Immature natural killer cell (primary cell): ENCODE results near the gene AADACL4. TPM values are rescaled to one million over a fixed set of nuclear protein-coding genes. Genes with fewer than 3 reads are reported as not detected.

Source experiments
- DNase-seq, 3 donors: peaks; one replicate each; pipeline ENCODE4 v3.0.0; 2022; ENCODE audit warnings: mixed read lengths in 1 of 3
- H3K27ac Mint-ChIP-seq, 6 donors: one replicate each; pipeline ENCODE4 v1.8.0; 2020; ENCODE audit warnings: mixed read lengths in 6 of 6, mild to moderate bottlenecking in 5 of 6, inconsistent platforms in 4 of 6, moderate library complexity in 3 of 6
- H3K27me3 Mint-ChIP-seq, 3 donors: one replicate each; pipeline ENCODE4 v1.8.0; 2020 to 2021; ENCODE audit warnings: low read depth in 3 of 3, mild to moderate bottlenecking in 3 of 3, mixed read lengths in 3 of 3, moderate library complexity in 3 of 3, inconsistent platforms in 1 of 3
- H3K36me3 Mint-ChIP-seq, 3 donors: one replicate each; pipeline ENCODE4 v1.8.0; 2020; ENCODE audit warnings: mixed read lengths in 3 of 3, inconsistent platforms in 2 of 3, mild to moderate bottlenecking in 2 of 3
- H3K4me1 Mint-ChIP-seq, 2 donors: one replicate each; pipeline ENCODE4 v1.8.0; 2020; ENCODE audit warnings: inconsistent platforms in 2 of 2, mild to moderate bottlenecking in 2 of 2, mixed read lengths in 2 of 2, moderate library complexity in 1 of 2
- H3K4me3 Mint-ChIP-seq, 5 donors: one replicate each; pipeline ENCODE4 v1.8.0; 2020; ENCODE audit warnings: mild to moderate bottlenecking in 5 of 5, mixed read lengths in 5 of 5, inconsistent platforms in 3 of 5, moderate library complexity in 3 of 5
- H3K9me3 Mint-ChIP-seq, 6 donors: one replicate each; pipeline ENCODE4 v1.8.0; 2020; ENCODE audit warnings: mild to moderate bottlenecking in 6 of 6, mixed read lengths in 6 of 6, inconsistent platforms in 4 of 6, moderate library complexity in 3 of 6
- polyA plus RNA-seq, 3 donors: library from polyadenylated mRNA; unstranded; fragments of 300-500 nt; fragmentation: Illumina TruSeq; gene quantifications; one replicate each; pipeline ENCODE4 v1.2.3, GENCODE V29; 2021

AADACL4 gene
- polyA plus RNA-seq, 3 donors from 2014 or later = not detected

DNA sequence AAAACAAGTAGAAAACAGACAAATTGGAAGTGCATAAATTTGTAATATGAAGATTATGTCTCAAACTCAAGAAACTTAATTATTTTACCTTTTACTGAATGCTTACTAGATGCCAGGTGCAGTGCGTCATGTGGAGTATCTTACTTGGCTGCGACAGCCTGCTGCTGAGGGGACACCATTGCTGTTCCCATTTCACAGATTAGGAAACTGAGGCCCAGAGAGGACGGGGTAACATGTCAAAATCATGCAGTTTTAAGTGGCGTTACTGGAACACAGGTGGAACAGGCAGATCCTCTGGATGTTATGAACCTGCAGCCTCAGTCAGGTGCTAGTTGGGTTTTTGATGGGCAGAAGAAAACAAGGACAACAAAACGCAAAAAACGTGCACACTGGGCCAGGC is 18.6 kb upstream of the AADACL4 start:
- Mint-ChIP-seq H3K4me3 (no peak overlapping the region), H3K4me1 (peaks cover 15 to 19% of the 10 kb centered on the region in 2 donors), H3K27ac (no peak overlapping the region), H3K27me3 (peaks cover 5 to 10% (median 8%) of the 10 kb centered on the region in 3 donors), H3K9me3 (no peaks in the 10 kb centered on the region), H3K36me3 (no peaks in the 10 kb centered on the region)
- no peak for DNase-seq

GRCh38 chr1:12626888-12627287 is 17.0 kb upstream of the AADACL4 start:
- Mint-ChIP-seq H3K27me3 (peaks cover 0 to 8% (median 5%) of the 10 kb centered on the region in 3 donors), H3K4me3 (no peak overlapping the region), H3K9me3 (no peaks in the 10 kb centered on the region), H3K4me1 (peaks cover 6% of the 10 kb centered on the region in 2 donors), H3K36me3 (no peaks in the 10 kb centered on the region), H3K27ac (no peak overlapping the region)
- DNase-seq = no peak

GRCh38 chr1:12627296-12627695 is 16.6 kb upstream of the AADACL4 start:
- no peaks in the 10 kb centered on the region for H3K36me3 Mint-ChIP-seq
- H3K4me3 Mint-ChIP-seq = no peak overlapping the region

GRCh38 chr1:12629511-12629956 is 14.4 kb upstream of the AADACL4 start:
- Mint-ChIP-seq H3K27me3 (peaks cover 1 to 8% (median 2%) of the 10 kb centered on the region in 3 donors), H3K27ac (no peak overlapping the region), H3K36me3 (no peaks in the 10 kb centered on the region), H3K9me3 (no peaks in the 10 kb centered on the region), H3K4me1 (peaks cover 19 to 22% of the 10 kb centered on the region in 2 donors), H3K4me3 (no peak overlapping the region)
- no peak for DNase-seq

More at GRCh38 chr1:12627296-12627695, 16.6 kb upstream of the AADACL4 start:
- peaks cover 0 to 8% (median 5%) of the 10 kb centered on the region in 3 donors for H3K27me3 Mint-ChIP-seq
- peaks cover 6 to 7% of the 10 kb centered on the region in 2 donors for H3K4me1 Mint-ChIP-seq
- DNase-seq = no peak
- H3K9me3 Mint-ChIP-seq = no peaks in the 10 kb centered on the region
- H3K27ac Mint-ChIP-seq = no peak overlapping the region

GRCh38 chr1:12629985-12630760 is 13.7 kb upstream of the AADACL4 start:
- Mint-ChIP-seq H3K36me3 (no peaks in the 10 kb centered on the region), H3K27ac (no peak overlapping the region), H3K27me3 (peaks cover 1 to 8% (median 2%) of the 10 kb centered on the region in 3 donors), H3K4me1 (peaks cover 19 to 22% of the 10 kb centered on the region in 2 donors), H3K4me3 (no peak overlapping the region), H3K9me3 (no peaks in the 10 kb centered on the region)
- DNase-seq = no peak

- Mint-ChIP-seq H3K9me3 (no peaks in the 10 kb centered on the region), H3K4me3 (no peak overlapping the region), H3K27me3 (peaks cover 1 to 7% (median 2%) of the 10 kb centered on the region in 3 donors), H3K36me3 (no peaks in the 10 kb centered on the region), H3K27ac (no peak overlapping the region), H3K4me1 (peaks cover 19 to 22% of the 10 kb centered on the region in 2 donors)
- DNase-seq = no peak
Measured at GRCh38 chr1:12630946-12631530, 12.8 kb upstream of the AADACL4 start.

- no peak for DNase-seq
- H3K36me3 Mint-ChIP-seq = no peaks in the 10 kb centered on the region
- H3K9me3 Mint-ChIP-seq = no peaks in the 10 kb centered on the region
- no peak overlapping the region for H3K27ac Mint-ChIP-seq
- peaks cover 19 to 22% of the 10 kb centered on the region in 2 donors for H3K4me1 Mint-ChIP-seq
- no peak overlapping the region for H3K4me3 Mint-ChIP-seq
- peaks cover 1 to 6% (median 2%) of the 10 kb centered on the region in 3 donors for H3K27me3 Mint-ChIP-seq
Measured at GRCh38 chr1:12631571-12631970, 12.3 kb upstream of the AADACL4 start.

DNA sequence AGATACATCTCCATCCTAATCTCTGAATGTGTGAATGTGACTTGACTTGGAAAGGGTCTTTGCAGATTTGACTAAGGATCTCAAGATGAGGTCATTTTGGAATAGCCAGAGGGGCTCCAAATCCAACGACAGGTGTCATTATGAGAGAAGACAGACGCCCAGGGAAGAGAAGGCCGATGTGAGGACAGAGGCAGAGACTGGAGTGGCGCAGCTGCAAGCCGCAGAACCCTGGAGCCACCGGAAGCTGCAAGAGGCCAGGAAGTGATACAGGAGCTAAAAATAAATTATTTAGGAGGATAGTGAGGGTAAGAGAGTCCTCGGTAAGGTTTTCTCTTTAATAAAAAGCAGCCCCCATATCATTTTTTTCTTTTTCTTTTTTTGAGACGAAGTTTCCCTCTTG is 9.7 kb upstream of the AADACL4 start:
- Mint-ChIP-seq H3K27ac (no peak overlapping the region), H3K4me3 (peak overlapping the region in 1 of 5 donors; percentile 20), H3K4me1 (peaks cover 19 to 22% of the 10 kb centered on the region in 2 donors)

GRCh38 chr1:12634696-12635202 is 9.1 kb upstream of the AADACL4 start:
- Mint-ChIP-seq H3K27me3 (peaks cover 1 to 8% (median 2%) of the 10 kb centered on the region in 3 donors), H3K4me1 (peaks cover 19 to 22% of the 10 kb centered on the region in 2 donors), H3K4me3 (peak overlapping the region in 1 of 5 donors; percentile 50), H3K27ac (peak overlapping the region in 1 of 6 donors; percentile 68), H3K36me3 (no peaks in the 10 kb centered on the region), H3K9me3 (peaks cover 0 to 9% (median 4%) of the 10 kb centered on the region in 6 donors)
- no peak for DNase-seq

More for the DNA sequence above, 9.7 kb upstream of the AADACL4 start:
- H3K27me3 Mint-ChIP-seq = peaks cover 1 to 9% (median 2%) of the 10 kb centered on the region in 3 donors
- DNase-seq = no peak
- no peaks in the 10 kb centered on the region for H3K36me3 Mint-ChIP-seq
- peaks cover 0 to 3% (median under 1%) of the 10 kb centered on the region in 6 donors for H3K9me3 Mint-ChIP-seq

DNA sequence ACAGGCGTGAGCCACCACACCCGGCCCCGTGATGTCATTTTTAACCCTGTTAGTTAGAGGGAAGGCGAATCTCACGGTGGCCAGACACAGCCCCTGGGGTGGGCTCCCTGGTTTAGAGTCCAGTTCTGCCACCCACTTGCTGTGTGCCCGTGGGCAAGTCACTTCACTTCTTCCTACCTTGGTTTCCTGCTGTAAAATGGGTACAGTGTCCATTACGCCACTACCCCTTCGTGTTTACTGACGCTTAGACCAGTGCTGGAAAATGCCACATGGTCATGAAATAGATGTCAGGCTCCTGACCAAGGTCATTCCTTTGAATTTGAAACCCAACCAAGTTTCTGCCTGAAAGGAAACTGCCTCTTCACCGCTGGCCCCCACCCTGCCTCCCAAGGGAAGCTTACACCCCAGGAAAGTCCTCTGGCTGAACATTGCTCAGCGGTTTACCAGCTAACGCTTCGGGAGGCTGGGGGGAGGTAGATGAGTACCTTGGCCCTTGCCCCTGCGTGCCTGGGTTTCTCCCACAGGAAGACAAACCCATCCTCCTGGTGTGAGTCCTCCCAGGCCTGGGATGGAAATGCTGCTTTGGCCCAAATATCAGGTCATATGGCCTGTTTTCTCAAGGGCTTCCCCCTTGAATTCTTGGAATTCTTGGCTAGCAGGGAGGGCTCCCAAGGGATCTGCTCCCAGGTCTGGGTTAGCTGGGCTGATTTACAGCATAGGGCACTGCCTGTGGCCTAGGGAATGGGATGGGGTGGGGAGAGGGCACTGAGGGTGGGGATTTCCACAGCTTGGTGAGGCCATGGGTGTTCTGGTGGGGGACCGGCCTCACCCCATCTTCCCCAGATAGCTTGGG is 7.6 kb upstream of the AADACL4 start:
- H3K36me3 Mint-ChIP-seq = peaks cover 0 to 5% (median 4%) of the 10 kb centered on the region in 3 donors
- no peak for DNase-seq
- H3K9me3 Mint-ChIP-seq = peaks cover 4 to 25% (median 20%) of the 10 kb centered on the region in 6 donors
- H3K4me3 Mint-ChIP-seq = no peak overlapping the region
- peaks cover 19 to 22% of the 10 kb centered on the region in 2 donors for H3K4me1 Mint-ChIP-seq
- no peak overlapping the region for H3K27ac Mint-ChIP-seq
- peaks cover 1 to 8% (median 2%) of the 10 kb centered on the region in 3 donors for H3K27me3 Mint-ChIP-seq

DNA sequence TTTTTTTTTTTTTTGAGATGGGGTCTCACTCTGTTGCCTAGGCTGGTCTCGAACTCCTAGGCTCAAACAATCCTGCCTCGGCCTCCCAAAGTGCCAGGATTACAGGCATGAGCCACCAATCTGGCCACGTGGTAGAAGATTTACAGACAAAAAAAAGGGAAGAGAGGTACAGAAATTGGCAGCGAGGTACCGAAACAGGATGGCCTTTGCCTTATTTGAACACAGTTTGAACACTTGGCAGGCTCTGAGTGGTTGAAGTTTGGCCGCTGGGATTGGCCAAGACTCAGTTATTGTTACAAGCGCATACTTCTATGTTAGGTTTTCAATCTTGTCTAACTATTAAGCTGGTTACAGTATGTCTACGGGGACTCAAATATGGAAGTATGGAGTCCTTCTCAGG is 6.2 kb upstream of the AADACL4 start:
- DNase-seq = no peak
- no peak overlapping the region for H3K4me3 Mint-ChIP-seq
- H3K27me3 Mint-ChIP-seq = peaks cover 1 to 8% (median 2%) of the 10 kb centered on the region in 3 donors
- no peak overlapping the region for H3K27ac Mint-ChIP-seq
- peaks cover 0 to 10% (median 8%) of the 10 kb centered on the region in 3 donors for H3K36me3 Mint-ChIP-seq
- peaks cover 10 to 11% of the 10 kb centered on the region in 2 donors for H3K4me1 Mint-ChIP-seq
- H3K9me3 Mint-ChIP-seq = peaks cover 4 to 28% (median 25%) of the 10 kb centered on the region in 6 donors

DNA sequence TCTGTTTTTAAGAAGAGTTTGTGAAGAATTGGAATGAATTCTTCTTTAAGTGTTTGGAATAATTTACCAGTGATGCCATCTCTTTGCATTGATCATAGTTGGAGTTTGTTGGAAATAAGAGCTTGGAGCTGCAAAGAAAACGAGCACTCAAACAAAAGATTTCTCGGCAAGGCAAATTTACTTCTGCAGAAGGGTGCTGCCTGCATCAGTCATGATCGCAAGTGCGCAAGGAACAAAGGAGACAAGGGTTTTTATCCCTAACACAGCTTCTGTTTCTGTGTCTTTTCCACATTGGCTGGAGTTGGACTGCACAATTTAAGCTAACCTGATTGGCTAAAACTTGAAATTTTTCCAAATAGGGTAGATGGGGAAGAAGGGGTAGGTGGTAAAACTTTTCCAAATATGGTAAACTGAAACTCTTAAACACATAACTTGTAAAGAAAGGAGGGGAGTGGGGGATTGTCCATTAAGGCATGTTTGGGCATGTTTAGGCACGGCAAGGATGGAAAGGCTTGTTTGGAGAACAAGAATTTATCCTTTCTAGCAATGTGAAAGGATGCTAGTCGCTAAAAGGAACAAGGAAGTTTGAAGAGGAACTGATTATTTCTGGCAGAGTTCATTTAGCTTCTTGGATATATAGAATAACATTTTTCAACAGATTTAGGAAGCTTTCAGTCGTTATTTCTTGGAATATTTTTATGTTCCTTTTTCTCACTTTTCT is 3.5 kb upstream of the AADACL4 start:
- peaks cover 2 to 5% (median 5%) of the 10 kb centered on the region in 3 donors for H3K27me3 Mint-ChIP-seq
- H3K36me3 Mint-ChIP-seq = peaks cover 0 to 10% (median 8%) of the 10 kb centered on the region in 3 donors
- peaks cover 4 to 28% (median 26%) of the 10 kb centered on the region in 6 donors for H3K9me3 Mint-ChIP-seq
- no peak overlapping the region for H3K27ac Mint-ChIP-seq
- no peak for DNase-seq
- no peaks in the 10 kb centered on the region for H3K4me1 Mint-ChIP-seq
- no peak overlapping the region for H3K4me3 Mint-ChIP-seq

DNA sequence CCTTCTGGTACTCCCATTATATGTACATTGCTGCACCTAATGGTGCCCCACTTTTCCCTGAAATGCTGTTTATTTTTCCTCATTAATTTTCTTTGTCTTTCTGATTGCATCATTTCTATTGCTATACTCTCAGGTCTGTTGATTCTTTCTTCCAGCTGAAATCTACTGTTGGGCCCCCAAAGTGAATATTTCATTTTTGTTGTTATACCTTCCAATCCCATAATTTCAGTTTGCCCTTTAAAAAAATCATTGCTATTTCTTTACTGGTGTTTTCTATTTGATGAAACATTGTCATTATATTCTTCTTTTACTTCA is 3.0 kb upstream of the AADACL4 start:
- Mint-ChIP-seq H3K4me1 (no peaks in the 10 kb centered on the region), H3K27ac (no peak overlapping the region), H3K9me3 (peaks cover 4 to 28% (median 26%) of the 10 kb centered on the region in 6 donors), H3K36me3 (peaks cover 0 to 10% (median 8%) of the 10 kb centered on the region in 3 donors), H3K27me3 (peaks cover 2 to 5% (median 5%) of the 10 kb centered on the region in 3 donors), H3K4me3 (no peak overlapping the region)
- no peak for DNase-seq
